Kidney (tissue), 14 donors: ENCODE measurements around the gene ZNF827. TPM values are rescaled to one million over a fixed set of nuclear protein-coding genes. Genes with fewer than 3 reads are reported as not detected.

Source experiments
- DNase-seq, 5 donors: peaks; one replicate each; pipeline ENCODE4 v3.0.0-alpha.2; 2013 to 2020
- FAIRE-seq: peaks from 2 replicates; lab custom pipeline; 2012; peaks lifted over from hg19 to GRCh38; lab: Jason Lieb, UNC
- H3K27ac ChIP-seq, 2 donors: one replicate each; pipeline ENCODE4 v1.7.0; 2013; ENCODE audit warnings: low read depth in 2 of 2, low read length in 2 of 2, inconsistent platforms in 1 of 2
- H3K27me3 ChIP-seq: one replicate; pipeline ENCODE4 v1.7.1; 2013; ENCODE audit warnings: low read length, inconsistent platforms; ENCODE audit not compliant: control insufficient read depth, insufficient read depth
- H3K36me3 ChIP-seq, 3 donors: one replicate each; pipeline versions ENCODE4 v1.7.0 to v1.7.1; 2013; ENCODE audit warnings: low read length in 3 of 3, control low read depth in 1 of 3, inconsistent platforms in 1 of 3; ENCODE audit not compliant: insufficient read depth in 3 of 3, control insufficient read depth in 2 of 3
- H3K4me1 ChIP-seq, 3 donors: one replicate each; pipeline versions ENCODE4 v1.7.0 to v1.7.1; 2013; ENCODE audit warnings: low read length in 3 of 3, inconsistent platforms in 1 of 3, low read depth in 1 of 3; ENCODE audit not compliant: control insufficient read depth in 2 of 3, insufficient read depth in 2 of 3
- H3K4me3 ChIP-seq, 3 donors: one replicate each; pipeline versions ENCODE4 v1.7.0 to v1.8.1; 2013; ENCODE audit warnings: low read length in 3 of 3, control low read depth in 1 of 3, inconsistent platforms in 1 of 3
- H3K9ac ChIP-seq, 3 donors: one replicate each; pipeline versions ENCODE4 v1.7.0 to v1.7.1; 2013; ENCODE audit warnings: low read length in 3 of 3, control low read depth in 1 of 3, inconsistent platforms in 1 of 3
- H3K9me3 ChIP-seq, 3 donors: one replicate each; pipeline versions ENCODE4 v1.7.0 to v1.7.1; 2013; ENCODE audit warnings: low read length in 3 of 3, control low read depth in 1 of 3, inconsistent platforms in 1 of 3; ENCODE audit not compliant: control insufficient read depth in 2 of 3, insufficient read depth in 1 of 3
- CTCF ChIP-seq: IDR thresholded peaks from 3 replicates; pipeline ENCODE4 v1.5.1; 2012; ENCODE audit warnings: mild to moderate bottlenecking, moderate library complexity, borderline replicate concordance; ENCODE audit not compliant: insufficient read depth; ENCODE audit errors: extremely low read depth
- intact Hi-C: fragments of 100-400 bp; cut with DNase I; formaldehyde crosslinking; loops from one replicate; pipeline ENCODE4 v1.11.1; 2022
- polyA plus RNA-seq: library from polyadenylated mRNA; stranded (reverse); fragments of 350-450 nt; fragmentation: Illumina TruSeq; extraction: RNeasy Lipid Tissue Mini Kit (QIAGEN cat#74804); gene quantifications from one replicate; pipeline ENCODE4 v1.2.3, GENCODE V29; 2014; ENCODE audit warnings: low read depth, low replicate concordance; ENCODE audit not compliant: insufficient read depth
- total RNA-seq: library from RNA; stranded (reverse); fragmentation: NEBNext Ultra II Directional; extraction: Animal tissue kit (Norgen Biotek cat#: 25700); gene quantifications from one replicate; pipeline ENCODE4 v1.2.1, GENCODE V29; 2021
- donor health status: control.
- donor health status: control.
- donor health status: control.
- donor health status: control.
- donor health status: control.
- donor health status: DM: yes; HTN: yes; CAD: no.
- donor health status: Normal renal cell carcinoma (clear cell type).

Gene ZNF827
- total and polyA plus RNA-seq, 2 donors from 2014 or later: 3.5 to 22.6 TPM

GRCh38 chr4:145907812-145908211 lies 30.8 kb downstream of the ZNF827 start:
- no peaks in the 10 kb centered on the region for H3K36me3 ChIP-seq
- FAIRE-seq (no peak), DNase-seq (peak in 1 of 5 donors; percentile 44)
- H3K27ac ChIP-seq: no peak overlapping the region
- intact Hi-C loops: no loop called here
- TF ChIP-seq CTCF: no peak
- H3K27me3 ChIP-seq: no peaks in the 10 kb centered on the region
- no peak overlapping the region for H3K4me3 ChIP-seq
- no peak overlapping the region for H3K9ac ChIP-seq
- H3K4me1 ChIP-seq: peaks cover 0 to 7% (median 4%) of the 10 kb centered on the region in 3 donors
- H3K9me3 ChIP-seq: no peaks in the 10 kb centered on the region

- peak in 1 of 5 donors; percentile 35 for DNase-seq
- FAIRE-seq: no peak
- H3K9me3 ChIP-seq: no peaks in the 10 kb centered on the region
- no peak overlapping the region for H3K27ac ChIP-seq
- H3K4me3 ChIP-seq: no peak overlapping the region
- H3K4me1 ChIP-seq: peaks cover 0 to 7% (median 4%) of the 10 kb centered on the region in 3 donors
- no peak overlapping the region for H3K9ac ChIP-seq
- intact Hi-C loops: no loop called here
- peaks cover 0 to under 1% (median 0%) of the 10 kb centered on the region in 3 donors for H3K36me3 ChIP-seq
- no peak for TF ChIP-seq CTCF
- no peaks in the 10 kb centered on the region for H3K27me3 ChIP-seq
These were observed 31.2 kb downstream of the ZNF827 start for GRCh38 chr4:145907390-145907789.

GRCh38 chr4:145904413-145905177 lies 34.0 kb downstream of the ZNF827 start:
- FAIRE-seq (no peak), DNase-seq (no peak)
- no peaks in the 10 kb centered on the region for H3K27me3 ChIP-seq
- no peak for TF ChIP-seq CTCF
- H3K4me1 ChIP-seq: peaks cover 0 to 4% (median 3%) of the 10 kb centered on the region in 3 donors
- intact Hi-C loops: no loop called here
- H3K27ac ChIP-seq: no peak overlapping the region
- no peak overlapping the region for H3K9ac ChIP-seq
- no peak overlapping the region for H3K4me3 ChIP-seq
- H3K9me3 ChIP-seq: no peaks in the 10 kb centered on the region
- H3K36me3 ChIP-seq: peaks cover 0 to 3% (median 2%) of the 10 kb centered on the region in 3 donors

GRCh38 chr4:145902522-145902921 lies 36.1 kb downstream of the ZNF827 start:
- no peak for TF ChIP-seq CTCF

More at GRCh38 chr4:145902522-145902921, 36.1 kb downstream of the ZNF827 start:
- Histone ChIP-seq H3K9me3 (no peaks in the 10 kb centered on the region), H3K9ac (no peak overlapping the region), H3K4me3 (no peak overlapping the region), H3K27me3 (no peaks in the 10 kb centered on the region), H3K27ac (no peak overlapping the region), H3K4me1 (no peaks in the 10 kb centered on the region), H3K36me3 (peaks cover 0 to 3% (median 2%) of the 10 kb centered on the region in 3 donors)
- intact Hi-C loops: no loop called here
- FAIRE-seq (no peak), DNase-seq (no peak)
